ENCODE results near the gene ATF7IP2.
"Not testable (repeated sequence)": the region's sequence is repeated elsewhere in the genome, so short reads cannot be mapped to it uniquely, and the experiment has no call there.

The ATF7IP2 gene

DNA sequence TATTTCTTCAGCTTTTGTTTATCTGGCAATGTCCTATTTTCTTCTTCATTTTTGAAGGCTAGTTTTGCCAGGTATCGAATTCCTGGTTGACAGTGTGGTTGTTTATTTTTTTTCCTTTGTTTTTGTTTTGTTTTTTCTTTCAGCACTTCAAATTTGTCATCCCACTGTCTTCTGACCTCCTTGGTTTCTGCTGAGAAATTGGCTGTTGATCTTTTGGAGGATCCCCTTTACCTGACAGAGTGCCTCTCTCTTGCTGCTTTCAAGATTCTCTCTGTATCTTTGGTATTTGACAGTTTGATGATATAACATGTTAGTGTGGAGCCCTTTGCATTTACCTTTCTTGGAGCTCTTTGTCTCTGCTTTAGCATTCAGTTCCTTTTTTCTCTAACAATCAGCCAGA, 9.6 kb upstream of the ATF7IP2 start:
- DNase-seq = no peak

DNA sequence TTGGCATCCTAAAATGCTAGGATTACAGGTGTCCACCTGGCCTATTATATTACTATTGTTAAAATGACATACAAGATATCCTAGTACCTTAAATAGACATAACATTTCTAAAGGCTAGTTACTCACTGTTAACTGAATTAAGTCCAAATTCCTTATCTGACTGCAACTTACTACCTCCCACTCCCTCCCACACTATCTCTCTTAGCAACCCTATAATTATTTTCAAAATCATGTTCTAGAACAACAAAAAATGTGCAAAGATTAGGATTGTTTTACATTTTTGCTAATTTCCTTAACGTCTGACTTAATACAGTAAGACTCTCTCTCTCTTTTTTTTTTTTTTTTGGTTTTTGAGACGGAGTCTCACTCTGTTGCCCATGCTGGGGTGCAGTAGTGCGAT, 2.2 kb upstream of the ATF7IP2 start:
- no peak for DNase-seq

DNA sequence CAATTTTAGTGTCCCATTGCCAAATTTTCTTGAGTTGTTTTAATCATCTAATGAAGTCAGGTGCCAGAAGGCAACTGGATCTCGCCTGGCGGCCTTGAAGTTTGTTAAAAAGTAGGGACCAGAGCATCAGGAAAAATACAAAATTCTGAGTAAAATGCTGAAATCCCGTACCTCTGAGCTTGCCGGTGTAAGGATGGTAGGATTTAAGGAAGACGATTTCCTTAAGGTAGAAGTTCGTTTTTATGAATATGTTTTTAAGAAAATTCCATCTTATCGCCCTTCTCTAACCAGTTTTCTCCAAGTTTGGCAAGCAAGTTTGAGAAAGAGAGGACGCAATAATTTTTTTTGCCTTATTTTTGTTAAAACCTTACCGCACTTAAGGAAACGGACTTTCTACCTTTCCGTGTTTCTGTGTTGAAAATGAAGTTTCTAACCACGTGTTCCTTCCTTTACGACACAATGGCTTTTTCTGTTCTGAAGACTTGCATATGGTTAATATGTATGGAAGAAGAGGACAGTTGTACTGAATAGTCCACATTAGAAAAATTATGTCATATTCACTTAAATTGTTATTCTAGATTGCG, 748 bp downstream of the ATF7IP2 start:
- no peak for DNase-seq

DNA sequence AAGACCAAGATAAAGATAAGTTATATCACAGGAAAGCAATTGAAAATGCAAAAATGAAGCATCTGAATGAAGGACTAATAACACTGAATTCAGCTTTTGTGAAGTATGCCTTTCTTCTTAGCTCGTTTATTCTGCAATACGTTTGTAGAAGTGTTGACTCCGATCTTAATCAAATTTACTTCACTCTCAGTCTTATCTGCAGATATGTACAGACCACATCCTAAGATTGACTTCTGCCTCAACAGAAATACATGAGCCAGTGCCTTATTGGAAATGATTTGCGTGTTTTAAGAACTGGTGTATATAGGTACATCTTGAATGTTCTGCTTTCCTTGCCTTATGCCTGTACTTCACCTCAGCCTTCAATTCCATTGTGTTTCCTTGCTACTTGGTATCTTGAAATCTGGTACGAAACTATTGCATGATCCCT, 1.3 kb downstream of the ATF7IP2 start:
- DNase-seq = no peak

DNA sequence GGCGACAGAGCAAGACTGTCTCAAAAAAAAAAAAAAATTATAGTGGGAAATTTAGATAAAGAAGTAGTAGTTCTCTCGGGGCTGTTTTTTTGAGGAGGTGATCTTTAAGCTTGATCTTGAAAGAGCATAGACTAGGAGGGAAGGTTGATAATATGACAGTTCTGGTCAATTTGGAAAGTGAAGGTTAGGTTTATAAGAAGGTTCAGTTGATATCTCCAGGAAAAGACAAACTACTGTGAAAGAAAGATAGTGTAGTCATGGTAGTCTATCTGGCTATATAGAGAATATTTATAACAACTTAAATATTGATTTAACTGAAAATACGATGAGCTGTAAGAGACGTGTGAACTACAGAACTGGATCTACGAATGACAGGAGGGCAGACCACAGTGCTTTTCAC, 3.1 kb downstream of the ATF7IP2 start:
- DNase-seq = no peak

DNA sequence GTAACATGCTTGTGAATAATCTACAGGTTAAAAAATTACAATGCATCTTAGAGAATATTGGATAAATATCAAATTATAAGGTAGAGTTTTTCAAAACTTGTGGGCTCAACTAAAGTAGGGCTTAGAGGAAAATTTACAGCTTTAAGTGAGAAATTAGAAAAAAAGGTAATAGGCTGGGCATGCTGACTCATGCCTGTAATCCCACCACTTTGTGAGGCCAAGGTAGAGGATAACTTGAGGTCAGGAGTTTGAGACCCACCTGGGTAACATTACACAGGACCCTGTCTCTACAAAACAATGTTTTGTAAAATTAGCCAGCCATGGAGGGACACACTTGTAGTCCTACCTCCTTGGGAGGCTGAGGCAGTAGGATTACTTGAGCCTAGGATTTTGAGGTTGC, 4.5 kb downstream of the ATF7IP2 start:
- DNase-seq = no peak

DNA sequence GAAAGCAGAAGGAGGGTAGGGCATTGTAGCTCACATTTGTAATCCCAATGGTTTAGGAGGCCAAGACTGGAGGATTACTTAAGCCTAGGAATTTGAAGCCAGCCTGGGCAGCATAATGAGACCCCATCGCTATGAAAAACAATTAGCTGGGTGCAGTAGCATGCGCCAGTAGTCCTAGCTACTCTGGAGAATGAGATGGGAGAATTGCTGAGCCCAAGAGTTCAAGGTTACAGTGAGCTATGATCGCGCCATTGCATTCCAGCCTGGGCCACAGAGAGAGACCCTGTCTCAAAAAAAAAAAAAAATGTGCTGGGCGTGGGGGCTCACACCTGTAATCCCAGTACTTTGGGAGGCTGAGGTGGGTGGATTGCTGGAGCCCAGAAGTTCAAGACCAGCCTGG, 5.0 kb downstream of the ATF7IP2 start:
- DNase-seq = no peak

DNA sequence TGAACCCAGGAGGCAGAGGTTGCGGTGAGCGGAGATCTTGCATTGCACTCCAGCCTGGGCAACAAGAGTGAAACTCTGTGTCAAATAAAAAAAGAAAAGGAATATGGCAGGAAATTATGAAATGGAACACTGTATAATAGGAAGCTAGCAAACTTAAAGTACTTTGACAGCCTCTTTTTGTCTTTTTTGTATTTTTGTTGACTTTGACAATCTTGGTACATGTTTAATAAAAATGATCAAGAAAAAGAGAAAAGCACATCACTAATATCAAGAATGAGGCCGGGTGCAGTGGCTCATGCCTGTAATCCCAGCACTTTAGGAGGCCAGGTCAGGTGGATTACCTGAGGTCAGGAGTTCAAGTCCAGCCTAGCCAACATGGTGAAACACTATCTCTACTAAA, 5.5 kb downstream of the ATF7IP2 start:
- no peak for DNase-seq

DNA sequence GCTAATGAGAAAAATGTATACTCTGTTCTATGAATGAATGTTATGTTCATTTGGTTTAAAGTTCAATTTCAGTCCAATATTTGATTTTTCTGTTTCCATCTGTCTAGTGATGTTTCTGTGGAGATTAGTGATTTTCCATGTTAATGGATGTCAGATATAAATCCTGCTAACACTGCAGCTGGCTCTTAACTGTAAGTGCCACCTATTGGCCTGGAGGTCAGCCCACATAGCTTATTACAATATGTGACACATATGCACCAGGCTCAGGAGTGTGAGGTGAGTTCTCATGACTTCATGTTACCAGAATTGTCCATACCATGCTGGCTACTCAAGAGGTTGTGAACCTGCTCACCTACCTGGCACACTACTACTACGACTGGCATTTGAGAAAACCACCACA, 17.1 kb downstream of the ATF7IP2 start:
- no peak for DNase-seq

DNA sequence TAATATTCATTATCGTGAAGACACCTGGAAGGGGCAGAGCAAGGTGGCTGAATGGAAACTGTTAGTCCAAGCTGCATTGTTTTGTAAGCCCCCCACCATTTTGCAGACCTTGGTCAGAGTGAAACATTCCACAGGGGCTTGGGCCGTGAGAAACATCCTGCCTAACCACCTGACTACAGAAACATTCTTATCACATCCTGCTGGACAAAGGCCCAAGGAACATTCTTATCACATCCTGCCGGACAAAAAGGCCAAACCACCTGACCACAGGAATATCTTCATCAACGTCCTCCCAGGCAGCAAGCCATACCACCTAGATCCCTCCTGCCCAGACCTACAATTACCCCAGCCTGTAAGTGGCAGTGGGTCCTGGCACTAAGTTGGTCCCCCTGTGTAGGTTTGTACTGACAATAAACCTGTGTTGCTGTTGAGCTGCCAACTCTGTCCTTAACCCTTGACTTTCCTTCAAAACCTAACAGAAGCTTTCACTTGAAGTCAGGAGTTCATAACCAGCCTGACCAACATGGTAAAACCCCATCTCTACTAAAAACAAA, 19.6 kb downstream of the ATF7IP2 start:
- no peak for DNase-seq

DNA sequence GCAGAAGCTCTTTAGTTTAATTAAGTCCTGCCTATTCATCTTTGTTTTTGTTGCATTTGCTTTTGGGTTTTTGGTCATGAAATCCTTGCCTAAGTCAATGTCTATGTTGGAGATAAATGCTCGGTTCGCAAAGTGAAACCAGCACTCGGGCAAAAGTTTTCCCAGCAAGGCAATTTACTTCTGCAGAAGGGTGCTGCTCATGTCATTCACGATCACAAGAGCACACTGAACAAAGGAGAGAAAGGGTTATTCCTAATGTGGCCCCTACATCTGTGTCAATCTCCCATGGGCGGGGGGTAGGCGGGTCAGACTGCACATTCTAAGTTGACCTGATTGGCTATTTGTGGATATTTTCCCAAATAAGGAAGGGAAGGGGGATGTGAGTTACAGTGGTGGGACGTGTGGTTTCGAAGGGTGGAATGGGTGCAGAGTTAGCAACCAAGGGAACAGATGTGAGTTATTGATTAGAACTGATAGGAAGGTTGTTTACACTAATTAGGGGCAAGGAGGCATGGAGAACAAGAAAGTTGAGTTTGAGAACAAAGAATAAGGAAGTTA, 23.0 kb downstream of the ATF7IP2 start:
- no peak for DNase-seq

DNA sequence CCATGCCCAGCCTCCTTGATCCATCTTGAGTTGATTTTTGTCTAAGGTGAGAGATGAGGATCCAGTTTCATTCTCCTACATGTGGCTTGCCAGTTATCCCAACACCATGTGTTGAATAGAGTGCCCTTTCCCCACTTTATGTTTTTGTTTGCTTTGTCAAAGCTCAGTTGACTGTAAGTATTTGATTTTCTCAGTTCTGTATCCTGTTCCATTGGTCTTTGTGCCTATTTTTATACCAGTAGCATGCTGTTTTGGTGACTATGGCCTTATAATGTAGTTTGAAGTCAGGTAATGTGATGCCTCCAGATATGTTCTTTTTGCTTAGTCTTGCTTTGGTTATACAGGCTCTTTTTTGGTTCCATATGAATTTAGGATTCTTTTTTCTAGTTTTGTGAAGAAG, 23.9 kb downstream of the ATF7IP2 start:
- DNase-seq = not testable (repeated sequence)

DNA sequence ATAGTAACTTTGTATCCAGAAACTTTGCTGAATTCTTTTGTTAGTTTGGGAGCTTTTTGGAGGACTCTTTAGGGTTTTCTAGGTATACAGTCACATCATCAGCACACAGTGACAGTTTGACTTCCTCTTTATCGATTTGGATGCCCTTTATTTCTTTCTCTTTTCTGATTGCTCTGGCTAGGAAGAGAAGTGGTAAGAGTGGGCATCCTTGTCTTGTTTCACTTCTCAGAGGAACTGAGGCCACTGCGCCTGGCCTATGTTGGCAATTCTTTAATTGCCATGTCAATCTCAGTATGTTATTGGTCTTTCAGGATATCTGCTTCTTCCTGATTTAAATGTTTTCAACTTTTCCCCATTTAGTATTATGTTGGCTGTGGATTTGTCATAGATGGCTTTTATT, 24.6 kb downstream of the ATF7IP2 start:
- no peak for DNase-seq

DNA sequence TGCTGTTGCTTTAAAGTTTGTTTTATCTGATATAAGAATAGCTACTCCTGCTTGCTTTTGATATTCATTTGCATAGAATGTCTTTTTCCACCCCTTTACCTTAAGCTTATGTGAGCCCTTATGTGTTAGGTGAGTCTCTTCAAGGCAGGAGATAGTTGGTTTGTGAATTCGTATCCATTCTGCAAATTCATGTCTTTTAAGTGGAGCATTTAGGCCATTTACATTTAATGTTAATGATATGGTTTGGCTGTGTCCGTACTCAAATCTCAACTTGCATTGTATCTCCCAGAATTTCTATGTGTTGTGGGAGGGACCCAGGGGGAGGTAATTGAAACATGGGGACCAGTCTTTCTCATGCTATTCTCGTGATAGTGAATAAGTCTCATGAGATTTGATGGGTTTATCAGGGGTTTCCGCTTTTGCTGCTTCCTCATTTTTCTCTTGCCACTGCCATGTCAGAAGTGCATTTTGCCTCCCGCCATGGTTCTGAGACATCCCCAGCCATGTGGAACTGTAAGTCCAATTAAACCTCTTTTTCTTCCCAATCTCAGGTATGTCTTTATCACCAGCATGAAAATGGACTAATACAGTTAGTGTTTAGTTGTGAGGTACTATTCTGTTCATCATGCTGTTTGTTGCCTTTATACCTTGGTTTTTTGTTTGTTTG, 27.2 kb downstream of the ATF7IP2 start:
- no peak for DNase-seq

DNA sequence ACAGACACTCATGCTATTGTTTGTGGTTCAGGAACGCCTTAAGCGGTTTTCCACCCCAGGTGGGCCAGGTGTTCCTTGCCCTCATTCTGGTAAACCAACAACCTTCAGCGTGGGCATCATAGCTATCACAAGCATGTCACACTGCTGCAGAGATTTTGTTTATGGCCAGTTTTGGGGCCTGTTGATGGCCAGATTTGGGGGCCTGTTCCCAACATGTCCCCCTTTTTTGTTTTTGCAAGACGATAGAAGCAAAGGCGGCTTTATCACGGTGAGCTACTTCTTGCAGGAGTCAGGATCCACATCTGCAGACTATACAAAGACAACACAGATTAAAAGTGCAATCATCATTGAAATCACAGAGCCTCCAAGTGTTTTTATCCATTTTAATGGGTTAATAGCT, 32.3 kb downstream of the ATF7IP2 start:
- DNase-seq = not testable (repeated sequence)

DNA sequence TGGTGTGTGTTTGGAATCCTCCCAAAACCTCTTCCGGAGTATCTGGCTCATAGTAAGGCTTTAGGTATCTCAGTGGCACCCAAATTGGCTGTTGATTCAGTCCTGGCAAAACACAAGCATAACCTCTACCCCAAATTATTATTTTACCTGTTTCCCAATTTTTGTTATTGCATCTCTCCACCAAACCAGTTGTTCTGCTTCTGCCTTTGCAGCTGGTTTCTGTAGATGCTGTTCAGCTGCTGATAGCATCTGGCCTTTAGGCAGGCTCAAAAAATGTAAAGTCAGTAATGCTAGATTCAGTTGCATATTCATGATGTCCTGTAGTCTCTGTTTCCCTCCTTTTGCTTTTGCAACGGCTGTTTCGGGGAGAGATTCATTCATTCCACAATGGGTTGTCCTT, 33.8 kb downstream of the ATF7IP2 start:
- DNase-seq = no peak

DNA sequence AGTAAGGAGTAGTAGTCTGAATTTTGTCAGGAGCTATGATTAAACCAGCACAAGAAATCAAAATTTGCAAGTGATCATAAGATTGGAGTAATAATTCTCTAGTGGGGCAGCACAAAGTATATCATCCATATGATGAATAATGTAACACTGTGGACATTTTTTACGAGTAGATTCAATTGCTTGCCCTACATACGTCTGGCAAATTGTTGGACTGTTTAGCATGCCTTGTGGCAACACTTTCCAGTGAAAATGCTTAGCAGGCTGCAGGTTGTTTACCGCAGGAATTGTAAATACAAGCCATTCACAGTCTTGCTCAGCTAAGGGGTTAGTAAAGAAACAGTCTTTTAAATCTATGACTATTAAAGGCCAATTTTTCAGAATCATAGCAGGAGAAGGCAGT, 35.7 kb downstream of the ATF7IP2 start:
- DNase-seq = no peak

DNA sequence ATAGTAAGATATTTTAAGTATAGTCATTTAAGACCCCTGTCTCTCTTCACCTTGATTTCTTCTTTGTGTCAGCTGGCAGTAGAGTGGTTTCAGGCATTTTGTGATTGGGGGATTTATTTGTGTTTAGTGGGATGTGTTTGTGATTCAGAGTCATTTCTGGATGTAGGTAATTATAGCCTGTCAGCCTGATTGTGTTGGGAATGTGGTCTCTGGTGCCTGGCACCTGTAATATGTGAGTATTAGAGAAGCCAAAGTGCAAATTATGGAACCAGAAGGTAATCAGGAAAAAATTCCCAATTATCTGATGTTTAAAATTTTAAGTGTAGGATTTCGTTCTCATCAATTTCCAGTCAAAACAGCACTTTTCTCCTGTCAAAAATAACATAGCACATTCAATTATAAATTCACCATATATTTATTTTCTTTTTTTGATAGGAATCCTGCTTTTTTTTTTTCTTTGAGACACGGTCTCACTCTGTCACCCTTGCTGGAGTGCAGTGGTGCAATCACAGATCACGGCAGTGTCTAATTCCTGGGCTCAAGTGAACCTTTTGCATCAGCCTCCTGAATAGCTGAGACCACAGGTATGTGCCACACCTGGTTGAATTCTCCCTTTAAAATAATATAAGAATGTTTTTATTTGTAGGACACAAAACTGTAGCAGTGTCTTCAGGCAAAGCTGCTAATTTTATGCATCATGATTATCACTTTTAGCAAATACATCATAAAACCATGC, 42.7 kb downstream of the ATF7IP2 start:
- no peak for DNase-seq

DNA sequence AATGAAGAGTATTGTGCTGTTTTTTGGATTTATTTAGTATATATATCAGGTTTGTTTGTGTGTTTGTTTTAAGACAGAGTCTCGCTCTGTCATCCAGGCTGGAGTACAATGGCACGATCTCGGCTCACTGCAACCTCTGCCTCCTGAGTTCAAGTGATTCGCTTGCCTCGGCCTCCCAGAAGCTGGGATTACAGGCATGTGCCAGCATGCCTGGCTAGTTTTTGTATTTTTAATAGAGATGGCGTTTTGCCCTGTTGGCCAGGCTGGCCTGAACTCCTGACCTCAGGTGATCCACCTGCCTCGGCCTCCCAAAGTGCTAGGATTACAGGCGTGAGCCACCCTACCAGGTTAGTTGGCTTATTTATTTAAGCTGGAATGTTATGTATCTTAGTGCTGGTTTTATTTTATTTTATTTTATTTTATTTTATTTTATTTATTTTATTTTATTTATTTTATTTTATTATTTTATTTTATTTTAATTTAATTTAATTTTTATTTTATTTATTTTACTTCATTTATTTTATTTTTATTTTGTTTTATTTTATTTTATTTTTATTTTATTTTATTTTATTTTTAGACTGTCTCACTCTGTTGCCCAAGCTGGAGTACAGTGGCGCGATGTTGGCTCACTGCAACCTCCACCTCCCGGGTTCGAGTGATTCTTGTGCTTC, 43.6 kb downstream of the ATF7IP2 start:
- not testable (repeated sequence) for DNase-seq

DNA sequence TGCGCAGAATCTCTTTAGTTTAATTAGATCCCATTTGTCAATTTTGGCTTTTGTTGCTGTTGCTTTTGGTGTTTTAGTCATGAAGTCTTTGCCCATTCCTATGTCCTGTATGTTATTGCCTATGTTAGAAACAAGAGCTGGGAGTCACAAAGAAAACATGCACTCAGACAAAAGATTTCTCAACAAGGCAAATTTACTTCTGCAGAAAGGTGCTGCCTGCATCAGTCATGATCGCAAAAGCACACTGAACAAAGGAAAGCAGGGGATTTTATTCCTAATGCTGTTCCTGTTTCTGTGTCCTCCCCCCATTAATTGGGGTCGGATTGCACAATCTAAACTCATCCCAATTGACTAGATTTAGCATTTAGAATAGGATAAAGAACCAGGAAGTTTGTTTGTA, 55.9 kb downstream of the ATF7IP2 start:
- no peak for DNase-seq

DNA sequence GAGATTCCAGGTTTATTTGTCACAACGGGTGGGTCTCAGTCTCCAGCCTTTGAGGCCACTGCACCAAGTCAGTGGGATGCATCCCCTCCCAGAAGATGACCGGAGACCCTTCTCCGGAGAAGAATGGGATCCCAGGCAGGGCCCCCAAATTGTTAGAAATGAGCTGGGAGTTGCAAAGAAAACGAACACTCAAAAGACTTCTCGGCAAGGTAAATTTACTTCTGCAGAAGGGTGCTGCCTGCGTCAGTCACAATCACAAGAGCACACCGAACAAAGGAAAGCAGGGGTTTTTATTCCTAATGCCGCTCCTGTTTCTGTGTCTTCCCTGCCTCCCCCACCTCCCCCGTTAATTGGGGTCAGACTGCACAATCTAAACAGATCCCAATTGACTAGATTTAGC, 61.4 kb downstream of the ATF7IP2 start:
- DNase-seq = no peak

DNA sequence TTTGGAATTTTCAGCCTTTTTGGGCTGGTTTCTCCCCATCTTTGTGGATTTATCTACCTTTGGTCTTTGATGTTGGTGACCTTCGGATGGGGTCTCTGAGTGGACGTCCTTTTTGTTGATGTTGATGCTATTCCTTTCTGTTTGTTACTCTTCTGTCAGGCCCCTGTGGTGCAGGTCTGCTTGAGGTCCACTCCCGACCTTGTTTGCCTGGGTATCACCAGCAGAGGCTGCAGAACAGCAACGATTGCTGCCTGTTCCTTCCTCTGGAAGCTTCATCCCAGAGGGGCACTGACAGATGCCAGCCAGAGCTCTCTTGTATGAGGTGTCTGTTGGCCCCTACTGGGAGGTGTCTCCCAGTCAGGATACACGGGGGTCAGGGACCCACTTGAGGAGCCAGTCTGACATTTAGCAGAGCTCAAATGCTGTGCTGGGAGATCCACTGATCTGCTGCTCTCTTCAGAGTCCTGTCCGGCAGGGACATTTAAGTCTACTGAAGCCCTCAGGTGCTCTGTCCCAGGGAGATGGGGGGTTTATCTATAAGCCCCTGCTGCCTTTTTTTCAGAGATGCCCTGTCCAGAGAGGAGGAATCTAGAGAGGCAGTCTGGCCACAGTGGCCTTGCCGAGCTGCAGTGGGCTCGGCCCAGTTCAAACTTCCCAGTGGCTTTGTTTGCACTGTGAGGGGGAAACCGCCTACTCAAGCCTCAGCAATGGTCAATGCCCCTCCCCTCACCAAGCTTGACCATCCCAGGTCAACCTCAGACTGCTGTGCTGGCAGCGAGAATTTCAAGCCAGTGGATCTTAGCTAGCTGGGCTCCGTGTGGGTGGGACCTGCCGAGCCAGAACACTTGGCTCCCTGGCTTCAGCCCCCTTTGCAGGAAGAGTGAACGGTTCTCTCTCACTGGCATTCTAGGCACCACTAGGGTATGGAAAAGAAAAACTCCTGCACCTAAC, 66.6 kb downstream of the ATF7IP2 start:
- DNase-seq = not testable (repeated sequence)
